Hippocampal formation (tissue), 2 donors: Measurements from ENCODE around the gene NOTCH4.
"Not testable (repeated sequence)": the region's sequence is repeated elsewhere in the genome, so short reads cannot be mapped to it uniquely, and the experiment has no call there.

ENCODE experiments used
- DNase-seq, 2 donors: peaks; one replicate each; lab custom pipeline; 2025; lab: John Stamatoyannopoulos, UW

NOTCH4 gene

DNA sequence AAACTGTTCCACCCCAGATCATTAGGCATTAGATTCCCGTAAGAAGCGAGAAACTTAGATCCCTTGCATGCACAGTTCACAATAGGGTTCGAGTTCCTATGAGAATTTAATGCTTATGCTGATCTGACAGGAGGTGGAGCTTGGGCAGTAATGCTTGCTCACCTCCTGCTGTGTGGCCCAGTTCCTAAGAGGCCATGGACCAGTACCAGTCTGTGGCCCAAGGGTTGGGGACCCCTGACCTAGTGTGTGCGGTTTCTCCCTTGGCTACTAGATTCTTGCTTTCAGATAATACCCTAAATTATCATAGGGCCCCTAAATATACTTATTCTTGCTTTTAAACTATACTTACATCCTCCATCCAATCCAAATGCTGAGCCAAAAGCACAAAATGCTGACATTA, 29.5 kb downstream of the NOTCH4 start:
- no peak for DNase-seq

DNA sequence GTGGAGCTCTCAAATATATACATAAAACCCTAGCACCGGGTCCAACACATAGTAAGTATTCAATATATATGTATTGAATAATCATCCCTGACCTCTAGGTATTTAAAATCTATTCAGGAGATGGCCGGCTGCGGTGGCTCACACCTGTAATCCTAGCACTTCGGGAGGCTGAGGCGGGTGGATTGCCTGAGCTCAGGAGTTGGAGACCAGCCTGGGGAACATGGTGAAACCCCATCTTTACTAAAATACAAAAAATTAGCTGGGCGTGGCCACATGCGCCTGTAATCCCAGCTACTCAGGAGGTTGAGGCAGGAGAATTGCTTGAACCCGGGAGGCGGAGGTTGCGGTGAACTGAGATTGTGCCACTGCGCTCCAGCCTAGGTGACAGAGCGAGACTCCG, 30.8 kb downstream of the NOTCH4 start:
- DNase-seq = not testable (repeated sequence)

DNA sequence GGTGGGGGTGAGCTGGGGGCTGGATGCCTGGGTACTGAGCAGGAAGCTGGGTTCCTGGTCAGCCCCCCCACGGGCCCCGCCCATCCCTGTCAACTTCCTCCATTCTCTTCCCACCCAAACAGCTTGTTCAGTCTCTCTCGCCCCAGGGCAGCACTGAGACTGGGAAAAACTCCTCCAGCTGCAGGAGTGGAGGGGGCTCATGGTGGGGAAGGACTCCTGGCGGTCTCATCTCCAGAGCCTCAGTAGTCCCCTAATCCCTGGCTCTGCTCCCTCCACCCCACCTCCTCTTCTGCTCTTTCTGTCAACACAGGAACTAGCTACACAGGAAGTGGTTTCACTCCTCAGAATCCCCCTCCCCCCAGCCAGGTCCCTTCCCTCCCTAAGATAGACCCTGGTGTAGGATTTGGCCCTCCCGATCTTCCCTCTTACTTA, 31.2 kb downstream of the NOTCH4 start, which contains the start of gene GPSM3:
Gene GPSM3 (minus strand): TSS at position 36 of the 432 bp plus-strand sequence. CDS start 130 bp downstream, outside the sequence.
- no peak for DNase-seq

DNA sequence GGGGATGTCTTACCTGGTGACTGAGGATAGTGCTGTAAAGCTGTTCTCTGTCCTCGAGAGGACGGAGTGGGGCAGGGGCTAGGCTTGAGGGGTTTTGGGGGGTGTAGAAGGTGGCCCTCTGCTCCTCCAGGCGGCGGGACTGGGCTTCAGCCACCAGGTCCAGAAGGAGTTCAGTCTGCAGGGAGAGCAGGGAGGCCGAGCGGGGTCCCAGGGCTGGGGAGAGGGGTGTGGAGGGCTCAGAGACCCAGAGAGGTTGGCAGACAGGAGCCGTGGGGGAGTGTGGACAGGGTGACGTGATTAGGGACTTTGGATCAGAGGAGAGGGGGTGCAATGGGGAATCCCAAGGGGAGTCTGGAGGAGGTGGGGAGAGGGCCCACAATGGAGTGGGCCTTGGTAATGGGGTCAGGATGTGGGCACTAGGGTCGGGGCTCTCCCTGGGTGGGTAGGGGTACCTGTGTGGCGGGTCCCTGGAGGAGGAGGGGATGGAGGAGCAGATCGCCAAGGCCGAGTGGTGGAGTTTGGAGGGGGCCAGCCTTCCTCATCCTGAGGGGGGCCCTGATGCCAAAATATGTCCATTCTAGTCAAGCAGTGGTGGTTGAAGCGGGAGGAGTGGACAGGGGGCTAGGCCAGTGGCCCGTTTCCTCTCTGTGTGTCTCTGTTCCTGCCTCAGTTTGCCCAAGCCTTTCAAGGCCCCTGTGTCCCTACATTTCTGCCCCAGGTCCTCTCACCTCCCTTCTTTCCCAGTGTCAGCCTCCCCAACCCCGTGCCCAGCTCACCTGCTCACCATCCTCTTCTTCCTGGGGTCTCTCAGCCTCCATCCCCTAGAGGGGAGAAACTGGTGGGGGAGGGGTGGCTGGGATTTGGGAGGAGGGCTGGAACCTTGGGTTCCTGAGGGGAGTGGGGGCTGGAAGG, 31.9 kb downstream of the NOTCH4 start:
- no peak for DNase-seq

DNA sequence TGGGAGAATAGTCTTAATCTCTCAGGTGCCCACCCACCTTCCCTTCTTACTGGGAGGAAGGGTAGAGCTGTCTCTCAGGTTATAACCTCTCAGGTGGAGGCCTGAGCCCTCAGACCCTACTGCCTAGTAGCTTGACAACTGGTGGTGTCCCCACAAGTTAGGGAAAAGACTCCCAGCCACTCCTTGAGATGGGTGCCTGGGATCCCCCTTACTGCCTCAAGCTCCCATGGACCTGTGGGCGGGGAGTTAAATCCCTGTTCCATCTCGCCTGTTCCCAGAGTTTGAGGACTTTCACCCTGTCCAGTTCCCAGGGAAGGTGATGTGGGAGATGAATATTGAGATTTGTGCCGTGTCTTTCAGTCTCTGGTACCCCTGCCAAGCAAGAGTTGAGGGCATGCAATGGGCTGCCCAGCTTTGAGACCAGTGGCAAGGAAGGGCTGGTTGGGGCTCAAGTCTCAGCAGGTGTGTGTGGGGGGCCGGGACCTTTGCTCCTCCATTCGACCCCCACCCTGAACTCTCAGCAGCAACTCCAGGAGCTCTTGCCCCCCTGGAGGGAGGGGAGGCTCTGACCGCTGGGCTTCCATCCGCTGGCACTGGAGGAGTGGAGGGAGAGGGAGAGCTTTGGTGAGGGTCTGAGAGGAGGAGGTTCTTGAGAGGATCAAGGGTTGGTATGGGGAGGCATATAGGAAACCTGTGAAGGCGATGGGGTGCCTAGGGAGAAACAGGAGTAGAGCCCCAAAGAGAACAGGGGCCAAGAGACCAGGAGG, 32.8 kb downstream of the NOTCH4 start:
- no peak for DNase-seq

DNA sequence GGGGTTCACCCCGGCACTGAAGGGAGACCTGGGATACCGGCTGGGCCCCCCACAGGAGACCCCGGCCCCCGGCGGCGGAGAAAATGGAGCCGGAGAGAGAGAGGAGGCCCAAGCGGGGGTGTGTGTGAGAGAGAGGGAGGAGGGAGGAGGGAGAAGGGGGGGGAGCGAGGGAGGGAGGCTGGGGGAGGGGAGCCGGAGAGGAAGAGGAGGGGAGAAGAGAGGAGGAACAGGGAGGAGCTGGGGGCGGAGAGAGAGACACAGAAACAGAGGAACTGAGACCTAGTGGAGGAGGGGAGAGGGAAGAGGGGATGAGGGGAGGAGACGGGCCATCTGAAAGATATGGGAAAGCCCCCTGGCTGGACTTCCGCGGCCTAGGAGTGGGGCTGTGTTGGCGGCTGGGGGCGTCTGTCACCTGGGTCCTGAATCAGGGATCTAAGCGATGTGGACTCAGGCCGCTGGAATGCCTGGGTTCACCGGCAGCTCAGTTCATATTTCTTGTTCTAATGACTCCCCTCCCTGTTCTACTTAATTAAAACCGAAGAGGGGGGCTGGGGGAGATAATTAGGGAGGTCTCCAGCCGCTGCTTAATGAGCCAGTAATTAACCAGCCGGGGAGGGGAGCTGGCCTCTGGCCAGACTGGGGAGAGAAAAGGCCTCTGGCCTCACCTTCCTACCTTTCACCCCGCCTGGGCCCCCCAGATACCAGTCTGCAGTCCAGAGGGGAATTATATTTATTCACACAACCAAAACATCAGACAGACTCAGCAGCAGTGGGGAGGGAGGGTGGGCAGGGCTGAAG, 33.6 kb downstream of the NOTCH4 start, which contains the start of gene PBX2:
Gene PBX2 (minus strand): TSS at position 149 of the 798 bp plus-strand sequence. CDS start 287 bp downstream, outside the sequence.
- DNase-seq = peak; percentile 90 to 95

DNA sequence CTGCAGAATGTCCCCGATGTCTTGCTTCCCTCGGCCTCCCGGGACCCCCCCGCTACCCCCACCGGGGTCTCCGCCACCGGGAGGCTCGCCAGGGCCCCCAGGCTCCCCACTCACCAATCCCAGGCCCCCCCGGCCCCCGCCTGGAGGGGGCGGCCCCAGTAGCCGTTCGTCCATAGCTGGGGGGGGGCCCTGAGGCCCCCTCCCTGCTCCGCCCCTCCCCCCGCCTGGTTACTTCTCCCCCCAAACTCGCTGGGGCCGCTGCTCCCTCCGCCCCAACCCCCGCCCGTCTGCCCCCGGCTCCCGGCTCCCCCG, 34.2 kb downstream of the NOTCH4 start:
- DNase-seq = no peak

DNA sequence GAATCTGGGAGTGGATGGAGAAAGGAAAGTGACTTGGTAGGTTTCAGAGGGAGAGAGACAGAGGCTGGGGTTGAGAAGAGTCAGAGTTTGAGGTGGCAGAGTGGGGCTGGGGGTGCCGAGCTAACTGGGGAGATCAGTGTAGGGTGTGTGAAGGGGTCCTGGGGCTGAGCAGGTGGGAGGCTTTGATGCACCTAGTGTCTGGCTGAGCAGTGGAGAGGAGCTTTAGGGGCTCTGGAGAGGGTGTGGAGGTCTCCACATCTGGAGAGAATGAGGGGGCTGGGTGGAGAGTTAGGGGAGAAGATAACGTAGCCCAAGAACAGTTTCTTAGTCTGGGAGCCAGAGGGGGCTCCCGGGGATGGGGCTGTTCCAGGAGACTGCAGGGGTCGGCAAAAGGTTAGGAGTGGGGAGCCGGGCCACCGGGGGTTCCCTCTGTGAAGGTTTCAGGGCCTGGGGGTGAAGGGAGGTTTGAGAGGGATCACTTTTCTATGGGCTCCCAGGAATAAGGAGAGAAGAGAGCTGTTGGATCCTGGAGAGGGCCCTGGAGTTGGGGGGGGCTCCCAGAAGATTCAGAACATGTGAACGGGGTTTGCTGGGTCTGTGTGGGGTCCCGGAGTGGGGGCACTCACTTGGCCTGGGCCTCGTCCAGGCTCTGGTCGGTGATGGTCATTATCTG, 34.7 kb downstream of the NOTCH4 start:
- no peak for DNase-seq

DNA sequence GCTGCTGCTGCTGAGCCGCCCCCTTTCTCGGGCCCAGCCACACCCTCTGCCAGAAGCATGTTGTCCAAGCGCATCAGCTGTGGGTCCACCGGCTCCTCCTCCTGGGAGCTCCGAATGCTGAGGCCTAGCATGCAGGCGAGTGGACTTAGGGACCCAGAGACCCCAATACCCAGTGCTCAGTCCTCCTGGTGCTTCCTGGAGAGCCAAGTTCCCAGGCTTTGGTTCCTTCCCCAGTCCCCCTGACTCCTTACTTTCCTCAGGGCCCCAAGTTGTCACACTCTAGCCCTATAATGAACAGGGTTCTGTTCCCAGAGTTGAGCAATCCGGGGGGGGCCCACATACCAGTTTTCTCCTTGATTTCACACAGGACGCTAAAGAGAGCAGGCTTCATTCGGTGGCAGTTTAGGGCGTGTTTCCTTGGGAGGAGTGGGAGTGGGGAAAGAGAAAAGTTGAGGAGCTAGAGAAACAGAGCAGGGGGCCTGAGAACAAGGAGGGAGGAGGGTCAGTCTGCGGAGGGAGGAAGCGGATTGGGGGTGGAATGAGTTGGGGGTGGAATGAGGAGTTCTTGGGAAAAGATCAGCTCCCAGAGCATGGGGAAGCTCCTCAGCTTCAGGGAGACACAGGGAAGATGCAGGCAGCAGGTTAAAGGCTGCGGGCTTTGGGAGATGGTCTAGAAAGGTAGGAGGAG, 35.3 kb downstream of the NOTCH4 start:
- no peak for DNase-seq

DNA sequence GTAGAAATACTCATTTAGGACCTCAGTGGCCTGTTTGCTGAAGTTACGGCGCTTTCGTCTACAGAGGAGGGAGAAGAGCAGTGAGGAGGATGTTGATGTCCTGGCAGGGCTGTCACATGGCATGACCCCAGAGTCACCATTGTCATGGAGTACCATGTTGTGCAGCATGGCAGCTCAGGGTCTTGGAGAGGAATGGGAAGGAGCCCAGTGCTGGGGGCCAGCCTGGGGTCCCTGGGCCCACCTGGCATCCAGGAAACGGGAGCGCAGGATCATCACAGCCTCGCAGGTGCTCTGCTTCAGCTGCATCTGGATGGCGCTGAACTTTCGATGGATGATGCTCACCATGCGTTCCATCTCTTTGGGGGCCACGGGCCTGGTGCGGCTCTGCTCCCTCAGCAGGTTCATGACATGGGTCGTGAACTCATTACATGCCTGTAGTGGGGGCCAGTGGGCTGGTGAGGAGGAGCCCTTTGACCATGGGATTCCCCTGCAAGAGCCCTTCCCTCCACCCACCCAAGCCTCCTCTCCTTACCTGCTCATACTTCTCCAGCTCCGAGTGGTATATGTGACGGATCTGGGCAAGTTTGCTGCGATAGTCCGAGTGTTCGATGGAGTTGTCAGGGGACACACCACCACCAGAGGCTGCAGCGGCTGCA, 36.0 kb downstream of the NOTCH4 start:
- not testable (repeated sequence) for DNase-seq

DNA sequence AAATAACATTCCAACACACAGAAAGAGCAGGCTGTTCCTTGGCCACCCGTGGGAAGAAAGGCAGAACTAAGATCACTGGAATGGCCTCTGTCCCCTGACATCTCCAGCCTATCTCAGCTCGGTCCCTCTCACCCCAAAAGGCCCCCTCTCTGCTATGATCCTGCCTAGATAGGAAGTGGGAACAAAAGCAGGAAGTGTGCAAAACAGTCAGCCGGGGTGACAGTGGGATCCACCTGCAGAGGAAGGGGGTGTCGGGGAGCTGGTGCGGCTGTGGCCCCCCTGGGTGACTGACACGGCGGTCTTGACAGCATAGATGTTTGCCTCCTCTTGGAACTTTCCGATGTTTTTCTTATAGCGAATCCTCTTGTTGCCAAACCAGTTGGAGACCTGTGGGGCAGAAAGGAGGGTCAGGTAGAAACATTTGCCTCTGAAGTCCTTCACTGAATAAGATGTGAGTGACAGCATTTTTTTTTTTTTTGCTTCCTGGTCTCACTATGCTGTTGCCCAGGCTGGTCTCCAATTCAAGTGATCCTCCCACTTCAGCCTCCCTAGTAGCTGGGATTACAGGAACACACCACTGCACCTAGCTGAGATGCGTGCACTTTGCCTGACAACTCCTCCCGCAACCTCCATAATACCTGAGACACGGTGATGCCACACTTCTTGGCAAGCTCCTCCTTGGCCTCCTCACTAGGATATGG, 36.7 kb downstream of the NOTCH4 start:
- no peak for DNase-seq

DNA sequence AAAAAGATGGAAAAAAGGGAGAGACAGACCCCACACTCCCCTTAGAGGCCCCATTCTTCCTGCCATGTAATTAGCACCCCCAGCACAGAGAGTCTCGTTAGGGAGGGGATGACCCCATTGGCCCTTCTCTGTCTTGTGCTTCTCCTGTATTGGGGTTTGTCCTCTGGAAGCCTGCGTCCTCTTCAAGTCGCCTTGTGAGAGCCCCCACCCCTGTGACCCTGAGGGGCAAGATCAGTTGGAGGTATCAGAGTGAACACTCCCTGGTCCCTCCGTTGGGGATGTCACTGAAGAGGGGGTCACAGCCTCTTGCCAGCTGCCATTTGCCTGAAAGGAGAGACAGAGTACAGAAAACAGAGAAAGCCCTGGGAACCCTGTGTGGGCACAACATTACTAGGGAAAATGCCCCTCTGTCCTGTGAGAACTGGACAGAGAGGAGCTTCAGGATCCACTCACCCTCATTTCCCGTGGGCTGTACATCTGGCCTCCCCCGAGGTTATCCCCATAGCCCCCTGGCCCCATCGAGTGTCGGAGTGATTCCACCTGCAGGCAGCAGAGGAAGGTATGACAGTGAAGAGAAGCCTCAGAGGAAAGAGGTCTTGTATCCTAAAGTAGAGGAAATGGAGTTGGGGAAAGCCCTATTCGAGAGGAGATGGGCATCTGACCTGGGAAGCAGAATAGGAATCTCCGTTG, 37.6 kb downstream of the NOTCH4 start:
- not testable (repeated sequence) for DNase-seq

DNA sequence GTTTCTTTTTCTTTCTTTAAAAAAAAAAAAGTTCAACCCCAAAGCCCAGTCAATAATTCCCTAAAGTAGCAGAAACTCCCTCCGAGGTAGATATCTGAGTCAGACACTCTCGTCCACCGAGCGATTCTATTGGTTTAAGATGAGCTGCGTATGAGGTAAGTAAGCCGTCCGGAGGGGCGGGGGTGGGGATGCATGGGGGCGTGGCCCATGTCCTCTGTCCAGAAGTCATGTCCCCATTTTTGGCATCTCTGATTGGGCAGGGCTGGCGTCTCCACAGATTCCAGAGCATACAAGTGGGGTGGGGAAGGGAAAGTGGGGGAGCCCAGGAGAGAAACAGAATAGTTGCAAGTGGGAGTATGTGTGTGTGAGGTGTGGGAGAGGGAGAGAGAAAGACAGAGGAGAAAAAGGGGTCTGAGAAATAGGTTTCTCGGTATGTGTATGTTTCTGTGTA, 38.2 kb downstream of the NOTCH4 start:
- DNase-seq = not testable (repeated sequence)

DNA sequence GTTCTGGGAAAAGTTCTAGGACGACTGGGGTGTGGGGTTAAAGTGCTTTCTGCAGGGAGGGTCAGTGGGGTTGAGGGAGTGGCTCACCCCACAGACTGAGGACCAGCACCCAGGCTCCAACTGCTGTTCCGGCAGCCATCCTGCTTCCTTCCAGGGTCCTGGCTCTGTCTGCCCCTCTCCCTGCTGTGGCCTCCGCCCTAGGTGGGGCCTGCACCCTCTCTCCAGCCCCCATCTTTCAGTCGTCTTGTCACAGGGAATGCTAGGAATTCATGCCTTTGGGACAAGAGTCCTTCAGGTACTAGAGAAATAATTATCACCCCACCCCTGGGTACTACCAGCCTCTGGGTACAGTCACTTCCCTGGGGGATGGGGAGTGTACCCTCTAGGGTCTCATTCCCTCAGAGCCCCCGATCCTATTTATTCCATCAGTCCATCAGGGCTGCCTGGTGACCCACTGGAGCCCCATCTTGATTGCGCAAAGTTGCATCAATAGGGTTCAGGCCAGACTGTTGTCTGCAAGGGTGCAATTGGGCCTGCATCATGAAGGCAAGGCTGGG, 39.7 kb downstream of the NOTCH4 start, which contains the start of gene AGER:
Gene AGER (minus strand): TSS at position 170 of the 557 bp plus-strand sequence. CDS start 31 bp downstream, at position 139.
- no peak for DNase-seq

DNA sequence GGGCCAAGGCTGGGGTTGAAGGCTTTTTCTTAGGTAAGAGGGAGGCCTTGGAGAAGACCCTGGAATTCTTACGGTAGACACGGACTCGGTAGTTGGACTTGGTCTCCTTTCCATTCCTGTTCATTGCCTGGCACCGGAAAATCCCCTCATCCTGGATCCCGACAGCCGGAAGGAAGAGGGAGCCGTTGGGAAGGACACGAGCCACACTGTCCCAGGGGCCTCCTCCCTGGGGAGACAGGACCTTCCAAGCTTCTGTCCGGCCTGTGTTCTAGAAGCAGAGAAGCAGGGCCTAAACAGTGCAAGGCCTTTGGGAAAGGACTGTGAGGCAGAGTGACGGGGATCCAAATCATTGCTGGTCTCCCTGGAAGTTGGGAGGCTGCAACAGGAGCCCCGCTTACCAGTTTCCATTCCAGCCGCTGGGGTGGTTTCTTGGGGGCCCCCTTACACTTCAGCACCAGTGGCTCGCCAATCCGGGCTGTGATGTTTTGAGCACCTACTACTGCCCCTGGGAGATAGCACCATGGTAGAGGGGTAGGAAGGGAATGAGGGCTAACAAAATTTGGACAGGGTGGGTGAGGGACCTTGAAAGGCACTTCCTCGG, 40.3 kb downstream of the NOTCH4 start:
- no peak for DNase-seq

DNA sequence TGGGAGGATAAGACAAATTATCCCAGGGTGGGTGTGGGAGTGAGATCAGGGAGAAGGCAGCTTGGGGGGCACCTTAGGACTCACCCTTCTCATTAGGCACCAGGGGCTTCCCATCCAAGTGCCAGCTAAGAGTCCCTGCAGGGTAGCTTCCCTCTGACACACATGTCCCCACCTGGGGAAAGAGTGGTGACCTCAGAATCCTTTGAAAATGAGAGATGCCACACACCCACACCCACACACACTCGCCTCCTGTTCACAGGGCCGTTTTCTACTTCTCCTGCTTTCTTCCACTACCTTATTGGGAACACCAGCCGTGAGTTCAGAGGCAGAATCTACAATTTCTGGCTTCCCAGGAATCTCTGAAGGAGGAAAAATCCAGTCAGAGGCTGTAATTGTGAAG, 40.8 kb downstream of the NOTCH4 start:
- no peak for DNase-seq

DNA sequence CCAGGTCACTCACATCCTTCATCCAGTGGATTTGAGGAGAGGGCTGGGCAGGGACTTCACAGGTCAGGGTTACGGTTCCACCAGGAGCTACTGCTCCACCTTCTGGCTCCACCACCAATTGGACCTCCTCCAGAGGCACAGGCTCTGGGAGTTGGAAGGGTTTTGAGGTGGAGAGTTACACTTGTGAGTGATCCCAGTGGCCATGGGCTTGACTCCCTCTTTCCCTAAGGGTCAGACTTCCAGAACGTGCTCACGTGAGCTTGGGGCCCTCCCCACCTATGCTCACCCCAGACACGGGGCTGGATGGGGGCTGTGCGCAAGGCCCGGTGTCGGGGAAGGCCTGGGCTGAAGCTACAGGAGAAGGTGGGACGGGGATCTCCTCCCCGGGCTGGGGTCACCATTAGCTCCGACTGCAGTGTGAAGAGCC, 41.3 kb downstream of the NOTCH4 start:
- no peak for DNase-seq

DNA sequence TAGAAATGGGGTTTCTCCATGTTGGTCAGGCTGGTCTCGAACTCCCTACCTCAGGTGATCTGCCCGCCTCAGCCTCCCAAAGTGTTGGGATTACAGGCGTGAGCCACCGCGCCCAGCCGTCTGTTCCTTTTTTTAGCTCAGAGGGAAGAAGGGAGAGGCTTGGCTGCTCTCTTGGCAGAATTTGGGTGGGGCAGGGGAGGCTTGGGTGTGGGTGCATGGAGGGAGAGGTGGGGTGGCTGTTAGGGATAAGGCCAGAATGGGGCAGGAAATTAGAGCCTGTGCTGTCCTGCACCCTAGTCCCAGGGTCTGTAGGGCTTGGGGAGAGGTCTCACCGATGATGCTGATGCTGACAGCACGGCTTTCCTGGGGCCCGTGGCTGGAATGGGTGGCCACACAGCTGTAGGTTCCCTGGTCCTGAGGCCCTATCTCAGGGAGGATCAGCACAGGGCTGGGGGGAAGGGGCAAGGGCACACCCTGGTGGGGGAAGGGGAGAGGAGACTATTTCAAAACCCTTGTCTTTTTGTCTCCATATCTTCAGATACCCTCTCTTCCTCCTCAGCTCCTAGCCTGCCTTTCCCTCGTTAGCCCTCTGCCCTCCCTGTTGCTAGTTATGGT, 41.8 kb downstream of the NOTCH4 start:
- no peak for DNase-seq
